Mucosa of rectum (tissue), 2 donors: ENCODE measurements around the gene MAPK1IP1L.
A peak's percentile ranks its signal among the peaks of the same experiment; 100 is the strongest.

Source experiments
- H3K27ac ChIP-seq, 2 donors: one replicate each; pipeline ENCODE4 v1.7.0; 2013; ENCODE audit warnings: inconsistent platforms in 2 of 2, low read depth in 2 of 2, low read length in 2 of 2
- H3K27me3 ChIP-seq, 2 donors: one replicate each; pipeline ENCODE4 v1.7.0; 2013; ENCODE audit warnings: low read length in 2 of 2; ENCODE audit not compliant: control insufficient read depth in 2 of 2, insufficient read depth in 2 of 2
- H3K36me3 ChIP-seq, 2 donors: one replicate each; pipeline ENCODE4 v1.7.0; 2013; ENCODE audit warnings: low read length in 2 of 2; ENCODE audit not compliant: control insufficient read depth in 2 of 2, insufficient read depth in 2 of 2
- H3K4me1 ChIP-seq, 2 donors: one replicate each; pipeline ENCODE4 v1.7.0; 2013; ENCODE audit warnings: low read length in 2 of 2, mild to moderate bottlenecking in 1 of 2; ENCODE audit not compliant: control insufficient read depth in 2 of 2, insufficient read depth in 2 of 2
- H3K4me3 ChIP-seq, 2 donors: one replicate each; pipeline ENCODE4 v1.7.0; 2013; ENCODE audit warnings: low read length in 2 of 2
- H3K9ac ChIP-seq, 2 donors: one replicate each; pipeline ENCODE4 v1.7.0; 2013; ENCODE audit warnings: low read length in 2 of 2, low read depth in 1 of 2, mild to moderate bottlenecking in 1 of 2
- H3K9me3 ChIP-seq, 2 donors: one replicate each; pipeline ENCODE4 v1.7.0; 2013; ENCODE audit warnings: low read length in 2 of 2; ENCODE audit not compliant: control insufficient read depth in 2 of 2
- donor health status: healthy.
- donor health status: Normal muscosa, but diverticular disease.

MAPK1IP1L gene

DNA sequence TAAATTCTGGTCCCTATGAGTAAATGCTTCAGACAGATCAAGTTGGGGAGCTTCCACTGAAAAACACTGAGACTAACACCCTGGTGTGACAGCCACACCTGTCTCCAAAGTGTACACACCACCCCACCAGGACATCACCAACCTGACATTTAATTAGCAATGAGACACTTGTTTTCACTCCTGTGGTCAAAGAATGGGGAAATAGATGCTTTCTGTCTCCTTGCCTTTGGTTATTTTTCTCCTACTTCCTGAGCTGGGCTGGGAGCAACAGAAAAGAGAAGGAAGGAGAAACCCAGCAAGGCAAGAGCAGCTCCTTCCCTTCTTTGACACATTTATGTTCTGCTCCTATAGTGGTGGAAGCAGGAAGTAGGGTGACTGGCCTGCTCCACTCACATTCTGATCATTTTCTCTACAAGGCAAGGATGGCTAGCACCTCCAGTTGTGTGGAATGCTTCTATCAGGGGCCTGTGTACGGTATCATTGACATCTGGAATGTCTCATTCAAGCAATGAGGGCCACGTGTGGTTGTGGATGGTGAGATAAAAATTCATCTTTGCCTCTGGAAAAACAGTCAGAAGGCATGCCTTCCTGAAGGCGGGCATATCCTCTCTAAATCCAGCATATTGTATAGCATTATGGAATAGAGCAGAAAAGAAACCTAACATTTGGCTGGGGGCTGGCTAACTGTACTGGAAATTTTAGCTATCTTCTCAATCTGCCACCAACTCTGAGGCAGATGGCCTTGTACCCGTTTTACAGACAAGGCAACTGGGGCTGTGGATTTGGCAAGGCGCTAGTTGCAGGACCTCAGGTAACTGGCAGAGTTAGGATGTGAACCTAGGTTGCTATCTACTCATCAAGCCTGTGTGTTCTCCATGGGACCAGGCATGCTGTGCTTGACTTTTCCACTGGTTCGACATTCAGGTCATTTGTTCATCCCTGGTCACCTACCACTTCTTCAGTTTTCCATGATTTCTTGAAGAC, 52.8 kb downstream of the MAPK1IP1L start:
- H3K27ac ChIP-seq, result peak overlapping the region; percentile 94 to 98
- H3K9me3 ChIP-seq, result peaks cover 0 to 3% of the 10 kb centered on the region in 2 donors
- peaks cover 48 to 69% of the 10 kb centered on the region in 2 donors for H3K4me1 ChIP-seq
- peak overlapping the region; percentile 0 to 53 for H3K4me3 ChIP-seq
- H3K27me3 ChIP-seq, result no peaks in the 10 kb centered on the region
- peak overlapping the region; percentile 65 to 89 for H3K9ac ChIP-seq
- H3K36me3 ChIP-seq, result no peaks in the 10 kb centered on the region

DNA sequence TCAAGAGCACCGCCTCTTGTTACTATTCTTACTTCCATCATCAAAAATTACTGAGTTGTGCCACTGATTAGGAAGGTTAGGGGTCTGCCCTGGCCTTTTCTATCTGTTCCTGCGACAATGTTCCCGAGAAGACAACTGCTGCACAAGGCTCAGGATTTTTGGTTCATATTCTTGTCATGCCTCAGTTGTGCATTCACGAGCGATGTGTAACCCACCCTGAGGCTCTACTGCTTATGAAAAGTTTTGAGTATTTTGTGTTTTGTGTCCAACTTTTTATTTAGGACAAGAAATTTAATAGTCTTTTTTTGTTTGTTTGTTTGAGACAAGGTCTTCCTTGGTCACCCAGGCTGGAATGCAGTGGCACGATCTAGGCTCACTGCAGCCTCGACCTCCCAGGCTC, 54.5 kb downstream of the MAPK1IP1L start:
- H3K27me3 ChIP-seq, result no peaks in the 10 kb centered on the region
- H3K9me3 ChIP-seq, result peaks cover 0 to 3% of the 10 kb centered on the region in 2 donors
- peak overlapping the region; percentile 10 to 43 for H3K27ac ChIP-seq
- no peaks in the 10 kb centered on the region for H3K36me3 ChIP-seq
- no peak overlapping the region for H3K4me3 ChIP-seq
- no peak overlapping the region for H3K9ac ChIP-seq
- H3K4me1 ChIP-seq, result peaks cover 44 to 64% of the 10 kb centered on the region in 2 donors

DNA sequence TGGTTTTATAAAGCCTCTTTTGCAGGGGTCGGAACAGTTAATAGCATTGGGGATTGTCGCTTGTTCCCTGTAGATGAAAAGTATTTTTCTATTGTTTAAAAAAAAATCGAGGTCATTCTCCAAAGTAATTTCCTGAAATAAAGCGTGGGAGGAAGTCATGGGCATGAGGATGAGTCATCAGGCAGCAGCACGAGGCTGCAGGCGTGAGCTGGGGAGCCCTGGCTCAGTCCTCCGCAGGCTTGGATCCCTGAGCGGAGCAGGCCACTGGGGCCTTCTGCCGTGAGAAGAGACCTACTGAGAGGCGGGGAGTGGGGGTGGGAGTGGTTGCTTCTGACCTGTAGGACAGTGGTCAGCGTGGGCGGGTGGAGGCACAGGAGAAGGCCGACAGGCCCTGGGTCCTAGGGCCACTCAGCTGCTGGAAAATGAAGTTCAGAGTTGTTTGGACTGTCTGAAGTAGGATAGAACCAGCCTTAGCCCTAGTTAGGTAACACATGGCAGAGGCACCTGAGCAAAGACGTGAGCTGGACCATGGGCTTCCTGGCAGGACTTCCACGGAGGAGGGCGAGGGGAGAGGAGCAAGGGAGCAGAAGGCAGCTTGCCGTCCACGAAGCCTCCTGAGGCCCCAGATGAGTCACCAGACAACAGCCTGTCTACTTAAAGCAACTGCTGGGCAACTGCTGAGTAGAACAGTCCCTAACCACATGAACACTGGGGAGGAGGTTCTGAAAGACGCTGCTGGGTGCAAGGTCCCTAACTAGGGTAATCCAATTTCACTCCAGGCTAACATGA, 56.5 kb downstream of the MAPK1IP1L start:
- Histone ChIP-seq H3K27me3 (no peaks in the 10 kb centered on the region), H3K9me3 (peaks cover 0 to 3% of the 10 kb centered on the region in 2 donors), H3K4me3 (peak overlapping the region in 1 of 2 donors; percentile 16), H3K36me3 (no peaks in the 10 kb centered on the region), H3K9ac (peak overlapping the region; percentile 61 to 71), H3K27ac (peak overlapping the region; percentile 95 to 97), H3K4me1 (peaks cover 30 to 47% of the 10 kb centered on the region in 2 donors)

DNA sequence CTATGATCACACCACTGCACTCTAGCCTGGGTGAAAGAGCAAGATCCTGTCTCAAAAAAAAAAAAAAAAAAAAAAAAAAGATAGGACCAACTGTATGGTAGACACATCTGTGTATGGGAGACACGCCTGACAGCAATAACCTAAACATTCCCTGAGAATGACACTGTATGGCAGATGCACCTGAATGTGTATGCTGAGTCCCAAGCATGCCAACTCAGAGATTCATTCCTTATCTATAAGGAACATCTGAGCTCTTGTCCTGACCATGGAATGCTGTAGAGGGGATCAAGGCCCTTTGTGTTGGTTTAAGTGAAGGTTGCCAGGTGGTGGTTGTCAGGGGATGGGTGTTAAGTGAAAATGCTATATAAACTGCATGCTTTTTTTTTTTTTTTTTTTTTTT, 58.4 kb downstream of the MAPK1IP1L start:
- H3K27ac ChIP-seq, result no peak overlapping the region
- H3K9ac ChIP-seq, result no peak overlapping the region
- H3K36me3 ChIP-seq, result no peaks in the 10 kb centered on the region
- peaks cover 11 to 35% of the 10 kb centered on the region in 2 donors for H3K4me1 ChIP-seq
- H3K9me3 ChIP-seq, result no peaks in the 10 kb centered on the region
- no peaks in the 10 kb centered on the region for H3K27me3 ChIP-seq
- H3K4me3 ChIP-seq, result no peak overlapping the region

DNA sequence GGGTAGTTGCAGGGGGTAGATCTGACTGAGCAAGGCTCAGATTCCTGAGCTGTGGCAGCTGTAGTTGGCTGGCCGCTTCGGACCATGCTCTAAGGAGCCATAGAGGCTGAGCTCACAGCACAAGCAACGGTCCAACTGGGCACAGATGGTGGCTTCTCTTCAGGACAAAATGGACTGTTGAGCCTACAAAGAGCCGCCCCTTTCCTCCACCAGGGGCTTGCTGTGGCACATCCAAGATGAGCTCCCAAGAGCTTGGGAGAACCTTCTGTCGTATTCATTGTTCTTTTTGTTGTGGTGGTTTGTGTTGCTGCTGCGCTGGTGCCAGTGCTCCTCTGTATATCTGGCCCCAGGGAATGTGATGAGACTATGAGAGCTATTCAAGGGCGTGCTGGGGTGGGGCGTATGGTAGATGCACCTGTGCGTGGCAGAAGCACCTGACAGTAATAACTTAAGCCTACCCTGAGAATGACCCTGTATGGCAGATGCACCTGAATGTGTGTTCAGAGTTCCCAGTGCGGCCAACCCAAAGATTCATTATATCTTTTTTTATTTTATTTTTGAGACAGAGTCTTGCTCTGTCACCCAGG, 59.8 kb downstream of the MAPK1IP1L start:
- H3K36me3 ChIP-seq, result no peaks in the 10 kb centered on the region
- H3K27ac ChIP-seq, result peak overlapping the region in 1 of 2 donors; percentile 4

DNA sequence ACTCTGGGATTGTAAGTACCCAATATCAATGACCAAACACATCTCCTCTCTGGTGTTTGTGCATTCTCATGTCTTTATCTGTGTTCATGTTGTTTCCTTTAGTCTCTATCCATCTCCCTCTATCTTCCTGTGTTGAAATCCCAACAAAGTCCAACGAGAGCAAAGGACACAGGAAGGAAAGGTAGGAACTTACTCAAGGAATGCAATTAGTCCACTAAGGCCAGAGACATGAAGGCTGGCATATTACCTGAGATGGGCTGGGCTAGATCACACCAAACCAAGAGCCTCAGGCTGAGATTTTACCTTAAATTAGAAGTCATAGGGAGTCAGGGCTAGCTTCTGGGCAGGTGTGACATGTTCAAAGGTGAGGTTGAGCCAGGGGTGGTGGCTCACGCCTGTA, 63.3 kb downstream of the MAPK1IP1L start:
- no peak overlapping the region for H3K4me3 ChIP-seq
- peak overlapping the region; percentile 59 to 91 for H3K27ac ChIP-seq
- H3K4me1 ChIP-seq, result peaks cover 19 to 39% of the 10 kb centered on the region in 2 donors
- no peaks in the 10 kb centered on the region for H3K27me3 ChIP-seq
- no peaks in the 10 kb centered on the region for H3K9me3 ChIP-seq
- H3K36me3 ChIP-seq, result no peaks in the 10 kb centered on the region
- no peak overlapping the region for H3K9ac ChIP-seq

More for the DNA sequence above, 59.8 kb downstream of the MAPK1IP1L start:
- no peak overlapping the region for H3K9ac ChIP-seq
- no peaks in the 10 kb centered on the region for H3K9me3 ChIP-seq
- peaks cover 20 to 37% of the 10 kb centered on the region in 2 donors for H3K4me1 ChIP-seq
- H3K4me3 ChIP-seq, result no peak overlapping the region
- no peaks in the 10 kb centered on the region for H3K27me3 ChIP-seq

DNA sequence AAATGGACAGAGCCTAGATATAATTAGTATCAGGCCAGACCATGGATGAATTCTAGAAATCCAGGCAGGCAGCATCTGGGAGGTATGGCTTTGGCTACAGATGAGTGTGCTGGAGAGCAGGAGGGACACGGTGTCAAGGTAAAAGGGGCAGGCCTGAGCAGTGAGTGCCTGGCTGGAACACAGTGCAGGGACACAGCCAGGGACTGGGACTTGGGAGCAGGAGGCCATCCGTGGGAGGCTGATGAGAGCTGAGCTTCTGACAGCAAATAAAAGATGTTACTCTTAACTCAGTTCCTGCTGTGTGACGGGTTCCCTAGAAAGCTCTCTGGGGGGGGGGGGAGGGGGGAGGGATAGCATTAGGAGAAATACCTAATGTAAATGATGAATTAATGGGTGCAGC, 64.0 kb downstream of the MAPK1IP1L start:
- no peak overlapping the region for H3K9ac ChIP-seq
- peak overlapping the region; percentile 83 to 91 for H3K27ac ChIP-seq
- H3K27me3 ChIP-seq, result no peaks in the 10 kb centered on the region
- H3K36me3 ChIP-seq, result no peaks in the 10 kb centered on the region
- H3K4me3 ChIP-seq, result no peak overlapping the region
- no peaks in the 10 kb centered on the region for H3K9me3 ChIP-seq
- H3K4me1 ChIP-seq, result peaks cover 24 to 47% of the 10 kb centered on the region in 2 donors

DNA sequence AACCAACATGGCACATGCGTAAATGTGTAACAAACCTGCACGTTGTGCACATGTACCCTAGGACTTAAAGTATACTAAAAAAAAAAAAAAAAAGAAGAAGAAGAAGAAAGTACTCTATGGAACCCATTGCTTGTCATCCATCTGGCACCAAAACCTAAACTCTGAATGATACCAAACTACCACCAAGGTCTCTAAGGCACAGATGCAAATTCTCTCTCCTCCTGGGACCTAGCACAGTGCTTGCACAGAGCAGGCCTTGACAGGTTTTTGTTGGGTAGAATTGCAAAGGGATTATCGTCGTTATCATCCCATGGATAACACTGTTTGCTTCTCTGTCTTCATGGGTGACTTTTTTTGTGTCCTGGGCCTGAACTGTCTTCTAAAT, 64.4 kb downstream of the MAPK1IP1L start:
- Histone ChIP-seq H3K4me1 (peaks cover 28 to 51% of the 10 kb centered on the region in 2 donors), H3K27me3 (no peaks in the 10 kb centered on the region), H3K9ac (no peak overlapping the region), H3K27ac (peak overlapping the region; percentile 83 to 91), H3K9me3 (no peaks in the 10 kb centered on the region), H3K4me3 (peak overlapping the region in 1 of 2 donors; percentile 14), H3K36me3 (no peaks in the 10 kb centered on the region)

DNA sequence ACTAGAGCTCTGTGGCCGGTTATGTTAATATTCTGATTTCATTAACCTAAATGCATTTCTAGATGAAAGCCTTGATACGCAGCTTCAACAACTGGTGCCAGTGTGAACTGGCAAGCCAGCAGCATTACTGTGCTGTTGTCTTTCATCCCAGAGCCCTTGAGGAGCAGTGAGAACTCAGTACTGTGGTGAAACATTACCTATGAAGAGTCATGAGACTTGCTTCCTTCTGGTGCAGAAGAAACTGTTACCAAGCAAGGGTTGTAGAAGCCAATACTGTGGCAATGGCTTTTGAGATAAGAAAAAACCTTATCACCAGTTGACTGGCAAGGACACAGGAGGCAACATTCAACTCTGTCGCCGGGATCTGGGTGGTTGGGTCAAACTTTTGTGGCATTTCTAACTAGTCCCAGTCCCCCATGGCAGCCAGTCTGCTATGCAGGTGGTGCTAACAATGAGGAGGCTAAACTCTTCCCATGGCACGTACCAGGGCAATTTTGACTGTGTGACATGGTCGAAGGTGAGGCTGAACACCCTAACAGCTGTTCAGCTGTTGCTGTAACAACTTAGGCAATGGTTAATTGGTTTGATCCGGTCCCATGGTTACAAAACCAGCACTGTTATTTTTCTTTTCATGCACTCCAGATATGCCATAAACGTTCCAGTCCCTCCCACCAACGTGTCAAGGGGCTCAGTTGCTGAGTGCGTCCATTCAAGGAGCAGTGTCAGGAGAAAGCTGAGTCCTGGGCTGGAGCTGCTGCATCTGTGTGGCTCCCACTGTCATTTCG, 65.0 kb downstream of the MAPK1IP1L start:
- H3K9ac ChIP-seq, result peak overlapping the region; percentile 26 to 66
- no peaks in the 10 kb centered on the region for H3K9me3 ChIP-seq
- H3K4me1 ChIP-seq, result peaks cover 33 to 56% of the 10 kb centered on the region in 2 donors
- peak overlapping the region; percentile 83 to 91 for H3K27ac ChIP-seq
- peak overlapping the region; percentile 5 to 52 for H3K4me3 ChIP-seq
- no peaks in the 10 kb centered on the region for H3K36me3 ChIP-seq
- H3K27me3 ChIP-seq, result no peaks in the 10 kb centered on the region
